ENCODE results near the gene COG2.

COG2 gene

GRCh38 chr1:230709619-230710542, 67.6 kb downstream of the COG2 start:
- no peak overlapping the region for H2AFZ ChIP-seq
- H3K9me3 ChIP-seq (ENCODE audit: control insufficient read depth, low read length): no peaks in the 10 kb centered on the region
- no peak overlapping the region for H3K4me2 ChIP-seq (ENCODE audit: low read length)
- peaks cover 5% of the 10 kb centered on the region for H3K4me1 ChIP-seq
- H3K4me3 ChIP-seq (ENCODE audit: low read depth, low read length): no peak overlapping the region
- H3K9ac ChIP-seq: no peak overlapping the region
- no peak overlapping the region for H3K27ac ChIP-seq
- no peaks in the 10 kb centered on the region for H3K36me3 ChIP-seq (ENCODE audit: control insufficient read depth, insufficient read depth, low read length)
- no peaks in the 10 kb centered on the region for H3K79me2 ChIP-seq
- no peaks in the 10 kb centered on the region for H3K27me3 ChIP-seq (ENCODE audit: control insufficient read depth, insufficient read depth, low read length)
- TF ChIP-seq CTCF (IDR thresholded peaks at IDR 0.05): no peak

- Histone ChIP-seq H3K27me3 (ENCODE audit: control insufficient read depth, insufficient read depth, low read length) (no peaks in the 10 kb centered on the region), H3K79me2 (no peaks in the 10 kb centered on the region), H3K9me3 (ENCODE audit: control insufficient read depth, low read length) (no peaks in the 10 kb centered on the region), H3K4me1 (peaks cover 5% of the 10 kb centered on the region), H2AFZ (no peak overlapping the region), H3K27ac (no peak overlapping the region), H3K4me2 (ENCODE audit: low read length) (no peak overlapping the region), H3K4me3 (ENCODE audit: low read depth, low read length) (no peak overlapping the region), H3K36me3 (ENCODE audit: control insufficient read depth, insufficient read depth, low read length) (no peaks in the 10 kb centered on the region), H3K9ac (no peak overlapping the region)
- no peak for TF ChIP-seq CTCF (IDR thresholded peaks at IDR 0.05)
Measured at GRCh38 chr1:230710543-230710904, 68.2 kb downstream of the COG2 start.

- Histone ChIP-seq H3K36me3 (ENCODE audit: control insufficient read depth, insufficient read depth, low read length) (no peaks in the 10 kb centered on the region), H3K27ac (no peak overlapping the region), H3K79me2 (no peaks in the 10 kb centered on the region), H3K9ac (no peak overlapping the region), H3K4me3 (ENCODE audit: low read depth, low read length) (no peak overlapping the region), H3K27me3 (ENCODE audit: control insufficient read depth, insufficient read depth, low read length) (no peaks in the 10 kb centered on the region), H2AFZ (no peak overlapping the region), H3K4me1 (peaks cover 5% of the 10 kb centered on the region), H3K4me2 (ENCODE audit: low read length) (no peak overlapping the region), H3K9me3 (ENCODE audit: control insufficient read depth, low read length) (no peaks in the 10 kb centered on the region)
- no peak for TF ChIP-seq CTCF (IDR thresholded peaks at IDR 0.05)
Measured at GRCh38 chr1:230711245-230711644, 69.0 kb downstream of the COG2 start.

- no peaks in the 10 kb centered on the region for H3K79me2 ChIP-seq
- no peak for TF ChIP-seq CTCF (IDR thresholded peaks at IDR 0.05)
- H3K9ac ChIP-seq: no peak overlapping the region
- no peak overlapping the region for H3K4me2 ChIP-seq (ENCODE audit: low read length)
- H3K36me3 ChIP-seq (ENCODE audit: control insufficient read depth, insufficient read depth, low read length): no peaks in the 10 kb centered on the region
- H3K4me1 ChIP-seq: peaks cover 5% of the 10 kb centered on the region
- no peak overlapping the region for H3K27ac ChIP-seq
- H3K27me3 ChIP-seq (ENCODE audit: control insufficient read depth, insufficient read depth, low read length): no peaks in the 10 kb centered on the region
- H3K9me3 ChIP-seq (ENCODE audit: control insufficient read depth, low read length): no peaks in the 10 kb centered on the region
- no peak overlapping the region for H3K4me3 ChIP-seq (ENCODE audit: low read depth, low read length)
- no peak overlapping the region for H2AFZ ChIP-seq
Measured at GRCh38 chr1:230712470-230712942, 70.2 kb downstream of the COG2 start.

- no peak overlapping the region for H3K27ac ChIP-seq
- H3K4me1 ChIP-seq: peaks cover 5% of the 10 kb centered on the region
- no peak overlapping the region for H3K4me2 ChIP-seq (ENCODE audit: low read length)
- H3K27me3 ChIP-seq (ENCODE audit: control insufficient read depth, insufficient read depth, low read length): no peaks in the 10 kb centered on the region
- no peaks in the 10 kb centered on the region for H3K79me2 ChIP-seq
- H3K9ac ChIP-seq: no peak overlapping the region
- H3K36me3 ChIP-seq (ENCODE audit: control insufficient read depth, insufficient read depth, low read length): no peaks in the 10 kb centered on the region
- no peaks in the 10 kb centered on the region for H3K9me3 ChIP-seq (ENCODE audit: control insufficient read depth, low read length)
- no peak overlapping the region for H2AFZ ChIP-seq
- no peak overlapping the region for H3K4me3 ChIP-seq (ENCODE audit: low read depth, low read length)
- no peak for TF ChIP-seq CTCF (IDR thresholded peaks at IDR 0.05)
Measured at GRCh38 chr1:230713138-230713537, 70.9 kb downstream of the COG2 start.

All from parathyroid adenoma (tissue), 2 donors.